HG03342 (cell line): ENCODE data around the gene CYB5R3.

ENCODE experiments used
- ATAC-seq: cut with Tn5 transposase; IDR thresholded peaks from one replicate; pipeline ENCODE4 v1.9.1; 2021; ENCODE audit warnings: mild to moderate bottlenecking, moderate library complexity; ENCODE audit not compliant: unreplicated experiment

Gene CYB5R3

DNA sequence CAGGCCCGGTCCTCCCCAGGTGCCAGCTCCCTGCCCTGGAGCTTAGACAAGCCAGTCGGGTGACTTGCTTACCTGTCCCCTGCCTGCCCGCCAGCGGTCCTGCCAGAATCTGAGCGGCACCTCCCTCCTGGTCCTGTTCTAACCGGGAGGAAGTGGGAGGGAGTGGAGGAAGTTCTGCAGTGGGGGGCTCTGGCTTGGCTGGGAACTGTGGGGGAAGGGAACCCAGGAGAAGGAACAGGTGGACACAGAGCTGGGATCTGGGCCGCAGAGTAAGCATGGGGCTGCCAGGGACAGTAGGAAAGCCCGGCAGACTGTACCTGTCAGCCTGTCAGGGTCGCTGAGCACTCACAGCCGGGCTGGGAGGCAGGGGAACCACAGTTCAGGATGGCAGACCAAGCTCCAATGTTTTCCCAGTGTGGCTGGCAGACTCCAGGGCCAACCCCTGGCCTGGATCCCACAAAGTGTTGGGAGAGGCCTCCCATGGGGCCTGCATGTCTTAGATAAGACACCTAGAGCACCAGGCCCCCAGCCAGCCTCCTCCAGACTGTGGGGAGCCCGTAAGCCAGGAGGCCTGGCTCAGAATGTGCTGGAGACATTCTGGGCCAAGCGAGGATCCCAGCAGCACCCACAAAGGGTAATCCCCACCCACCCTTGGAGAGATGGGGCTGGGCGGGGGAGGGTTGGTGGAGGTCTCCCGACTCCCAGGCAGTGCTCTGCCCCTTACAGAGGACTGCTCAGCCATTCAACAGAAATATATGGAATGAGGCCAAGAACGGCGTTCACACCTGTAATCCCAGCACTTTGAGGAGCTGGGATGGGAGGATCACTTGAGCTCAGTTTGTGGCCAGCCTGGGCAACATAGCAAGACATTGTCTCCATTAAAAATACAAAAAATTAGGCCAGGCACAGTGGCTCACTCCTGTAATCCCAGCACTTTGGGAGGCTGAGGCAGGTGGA is 2.3 kb downstream of the CYB5R3 start:
- no peak for ATAC-seq

DNA sequence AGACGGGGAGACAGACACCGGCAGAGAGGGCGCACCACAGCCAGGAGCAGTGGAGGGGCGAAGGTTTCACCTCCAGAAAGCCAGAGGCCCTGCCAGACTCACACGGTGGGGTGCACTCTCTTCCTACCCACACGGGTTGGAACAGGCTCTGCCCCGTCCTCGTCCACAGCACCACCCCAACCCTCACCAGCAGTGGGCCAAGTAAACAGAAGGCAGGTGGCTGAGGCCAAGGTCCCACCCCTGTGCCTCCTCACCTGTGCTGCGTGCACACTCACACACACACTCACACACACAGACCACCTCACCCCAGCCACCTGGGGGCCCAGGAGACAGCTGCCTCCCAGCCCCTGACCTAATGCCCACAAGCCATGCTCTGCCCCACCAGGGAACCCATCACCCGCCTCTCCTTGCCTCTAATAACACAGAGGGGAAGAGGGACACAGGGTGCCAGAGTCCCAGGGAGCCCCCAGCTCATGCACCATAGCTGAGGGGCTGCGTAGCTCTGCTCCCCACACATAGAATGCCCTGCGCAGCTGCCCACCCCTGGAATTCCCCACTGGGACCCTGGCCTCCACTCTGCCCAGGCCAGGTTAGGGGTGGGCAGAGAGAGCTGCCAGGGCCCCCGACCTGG is 3.1 kb downstream of the CYB5R3 start:
- no peak for ATAC-seq

GRCh38 chr22:42645341-42645937 is 3.8 kb downstream of the CYB5R3 start:
- ATAC-seq = no peak

GRCh38 chr22:42644422-42645340 is 4.5 kb downstream of the CYB5R3 start:
- no peak for ATAC-seq

GRCh38 chr22:42643634-42644421 is 5.4 kb downstream of the CYB5R3 start:
- ATAC-seq = no peak

DNA sequence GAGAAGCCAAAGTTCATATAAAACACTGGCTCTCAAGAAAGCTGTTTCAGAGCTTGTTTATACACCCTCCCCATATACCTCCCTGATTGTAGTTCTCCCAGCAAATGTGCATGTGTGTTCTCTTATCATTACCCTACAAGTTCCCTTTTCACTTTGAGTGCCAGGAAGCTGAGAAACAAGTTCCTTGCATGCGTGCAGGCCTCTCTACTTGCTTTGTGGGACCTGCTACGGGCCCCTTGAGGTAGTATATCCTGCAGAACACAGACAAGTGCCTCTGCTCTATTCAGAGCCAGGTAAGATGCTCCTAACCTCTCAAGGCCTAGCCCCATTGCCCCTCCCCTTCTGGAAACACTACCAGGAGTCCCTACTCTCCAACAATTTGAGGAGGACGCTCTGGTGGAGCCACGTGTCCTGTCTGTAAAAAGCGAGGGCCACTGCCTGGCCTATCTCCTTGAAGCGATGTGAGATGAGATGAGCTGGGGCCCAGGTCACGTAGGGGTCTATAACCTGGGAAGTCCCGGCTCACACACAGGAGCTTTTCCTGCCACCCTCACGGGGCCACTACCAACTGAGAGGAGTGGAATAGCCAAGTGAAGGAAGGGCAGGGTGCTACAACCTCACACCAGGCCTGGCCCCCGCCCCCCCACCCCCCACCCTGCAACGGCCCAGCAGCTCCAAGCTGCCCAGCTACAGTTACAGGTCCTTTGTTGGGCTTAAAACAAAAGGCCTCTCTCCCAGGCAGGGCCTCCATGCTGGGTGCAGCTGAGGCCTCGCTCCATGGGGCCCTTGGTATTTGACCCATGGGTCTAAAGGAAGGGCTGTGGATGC is 6.2 kb downstream of the CYB5R3 start:
- no peak for ATAC-seq

DNA sequence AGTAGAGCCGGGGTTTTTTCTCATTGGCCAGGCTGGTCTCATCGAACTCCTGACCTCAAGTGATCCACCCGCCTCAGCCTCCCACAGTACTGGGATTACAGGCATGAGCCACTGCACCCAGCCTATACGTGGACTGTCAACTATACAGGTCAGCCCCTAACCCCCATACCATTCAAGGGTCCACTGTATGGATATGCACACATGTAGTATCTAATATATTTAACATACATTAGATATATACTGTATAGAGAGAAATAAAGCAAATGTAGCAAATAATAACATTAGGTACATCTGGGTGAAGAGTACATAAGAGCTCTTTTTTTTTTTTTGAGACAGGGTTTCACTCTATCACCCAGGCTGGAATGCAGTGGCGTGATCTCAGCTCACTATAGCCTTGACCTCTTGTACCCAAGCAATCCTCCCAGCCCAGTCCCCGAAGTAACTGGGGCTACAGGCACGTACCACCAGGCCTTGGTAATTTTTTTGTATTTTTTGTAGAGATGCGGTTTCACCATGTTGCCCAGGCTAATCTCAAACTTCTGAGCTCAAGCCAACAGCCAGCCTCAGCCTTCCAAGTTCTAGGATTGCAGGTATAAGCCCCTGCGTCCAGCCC is 7.3 kb downstream of the CYB5R3 start:
- ATAC-seq = no peak

GRCh38 chr22:42639541-42640241 is 9.5 kb downstream of the CYB5R3 start:
- no peak for ATAC-seq

DNA sequence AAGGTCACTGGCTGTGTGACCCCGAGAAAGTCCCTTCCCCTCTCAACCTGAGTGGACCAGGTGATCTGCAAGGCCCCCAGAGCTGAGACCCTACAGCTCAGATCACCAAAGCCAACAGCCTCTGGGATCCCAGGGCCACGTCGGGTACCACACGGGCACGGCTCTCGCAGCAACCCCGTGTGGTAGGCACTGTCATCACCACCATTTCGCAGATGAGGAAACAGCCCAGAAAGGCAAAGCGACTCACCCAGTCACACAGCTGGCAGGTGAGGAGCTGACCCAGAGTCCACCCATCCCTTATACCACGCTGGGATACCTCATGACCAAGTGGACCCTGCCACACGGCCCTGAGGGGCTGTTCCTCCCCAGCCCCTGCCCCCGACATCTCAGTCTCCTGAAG is 11.6 kb downstream of the CYB5R3 start:
- no peak for ATAC-seq

GRCh38 chr22:42636506-42636905 is 12.7 kb downstream of the CYB5R3 start:
- ATAC-seq = no peak

GRCh38 chr22:42635531-42635930 is 13.7 kb downstream of the CYB5R3 start:
- no peak for ATAC-seq

- no peak for ATAC-seq
Measured at GRCh38 chr22:42633013-42633412, 16.2 kb downstream of the CYB5R3 start.

DNA sequence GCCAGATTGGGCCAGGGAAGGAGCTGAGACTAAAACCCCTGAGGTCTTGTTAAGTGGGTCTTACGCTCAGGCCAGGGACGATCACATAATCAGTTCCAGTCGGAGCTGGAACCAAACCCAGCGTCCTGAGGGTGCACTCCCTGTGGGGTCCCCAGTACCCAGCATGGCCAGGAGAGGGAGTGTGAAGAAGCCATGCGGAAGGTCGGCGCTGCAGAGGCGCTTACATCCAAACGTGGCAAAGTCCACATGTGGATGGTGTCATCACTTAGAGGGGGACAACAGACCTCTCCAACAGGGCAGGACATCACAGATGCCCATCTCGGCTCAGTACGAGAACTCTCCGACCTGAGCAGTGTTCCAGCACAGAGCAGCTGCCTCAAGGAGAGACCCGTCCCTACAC is 17.1 kb downstream of the CYB5R3 start:
- no peak for ATAC-seq

- ATAC-seq = no peak
Measured at GRCh38 chr22:42630901-42631602, 18.1 kb downstream of the CYB5R3 start.

DNA sequence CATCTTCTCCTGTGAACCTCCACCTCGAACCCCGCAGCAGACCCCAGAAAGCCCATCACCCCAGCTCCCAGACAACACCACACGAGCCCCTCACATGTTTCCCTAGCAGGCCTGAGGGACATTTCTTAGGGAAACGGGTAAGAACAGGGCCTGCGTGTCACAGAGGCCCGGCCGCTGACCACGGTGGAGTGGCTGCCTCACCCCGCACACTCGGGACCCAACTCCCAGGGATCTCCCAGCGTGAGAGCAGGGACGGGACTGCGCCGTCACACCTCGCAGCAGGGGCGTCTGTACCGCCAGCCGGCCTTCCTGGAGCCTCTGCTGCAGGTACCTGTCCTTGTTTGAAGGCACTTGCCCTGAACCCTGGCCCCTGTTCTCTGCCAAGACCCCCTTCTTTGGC is 19.0 kb downstream of the CYB5R3 start:
- ATAC-seq = no peak

GRCh38 chr22:42627981-42628380 is 21.2 kb downstream of the CYB5R3 start:
- ATAC-seq = no peak

DNA sequence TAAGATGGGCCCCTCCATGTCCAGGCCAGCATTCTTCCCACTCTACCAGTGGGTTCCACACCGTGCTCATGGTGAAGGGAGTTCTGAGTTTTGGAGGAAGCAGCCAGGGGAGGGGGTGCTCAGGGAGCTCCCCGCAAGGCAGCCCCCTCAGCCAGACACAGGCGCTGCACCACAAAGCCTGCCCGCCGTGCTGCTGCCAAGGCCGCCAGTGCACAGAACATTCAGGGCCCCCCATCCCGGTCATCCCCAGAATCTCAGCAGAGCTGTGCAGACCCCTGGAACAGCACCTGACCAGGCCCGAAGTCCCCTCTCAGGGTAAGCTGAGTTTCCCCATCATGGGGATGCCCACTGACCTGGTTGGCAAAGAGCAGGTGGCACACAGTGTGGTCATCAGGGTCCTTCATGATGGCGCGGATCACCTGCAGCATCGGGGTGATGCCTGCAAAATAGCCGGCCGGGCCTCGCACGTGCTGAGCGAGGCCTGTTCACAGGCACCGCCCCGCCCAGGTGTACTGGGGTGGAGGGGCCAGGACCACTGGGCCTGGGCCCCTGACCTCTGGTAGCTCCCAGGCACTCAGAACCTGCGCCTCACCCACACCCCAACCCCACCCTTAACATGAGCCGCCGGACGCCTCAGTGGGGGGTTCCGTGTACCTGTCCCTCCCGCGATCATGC is 22.1 kb downstream of the CYB5R3 start:
- ATAC-seq = no peak
